Hematopoietic multipotent progenitor cell treated with erythropoietin and hydrocortisone succinate and interleukin-3 and kit ligand, for 8 days (in vitro differentiated cells): Measurements from ENCODE around the gene STAT2.
"Not testable (repeated sequence)": the region's sequence is repeated elsewhere in the genome, so short reads cannot be mapped to it uniquely, and the experiment has no call there.

Experiments used
- DNase-seq: peaks from one replicate; pipeline ENCODE4 v3.0.0-alpha.2; 2015

STAT2 gene

GRCh38 chr12:56359851-56360767 lies at the start of gene STAT2:
Gene STAT2 (minus strand): TSS chr12:56360107. CDS start chr12:56356571, 3,536 bp downstream.
- peak; percentile 100 for DNase-seq

- DNase-seq: no peak
Measured at GRCh38 chr12:56408799-56409417, 49.0 kb upstream of the STAT2 start.

GRCh38 chr12:56404227-56404626 lies 44.3 kb upstream of the STAT2 start:
- DNase-seq: not testable (repeated sequence)

GRCh38 chr12:56401612-56402011 lies 41.7 kb upstream of the STAT2 start:
- not testable (repeated sequence) for DNase-seq

- DNase-seq: not testable (repeated sequence)
Measured at GRCh38 chr12:56401125-56401524, 41.2 kb upstream of the STAT2 start.

GRCh38 chr12:56399466-56399865 lies 39.6 kb upstream of the STAT2 start:
- DNase-seq: not testable (repeated sequence)

GRCh38 chr12:56398324-56398723 lies 38.4 kb upstream of the STAT2 start:
- no peak for DNase-seq

- no peak for DNase-seq
Measured at GRCh38 chr12:56392331-56392730, 32.4 kb upstream of the STAT2 start.

- DNase-seq: no peak
Measured at GRCh38 chr12:56391721-56392120, 31.8 kb upstream of the STAT2 start.

- no peak for DNase-seq
Measured at GRCh38 chr12:56389412-56389811, 29.5 kb upstream of the STAT2 start.

GRCh38 chr12:56387152-56387736 lies 27.3 kb upstream of the STAT2 start:
- no peak for DNase-seq

GRCh38 chr12:56385873-56386272 lies 26.0 kb upstream of the STAT2 start:
- DNase-seq: peak; percentile 10

GRCh38 chr12:56382611-56383010 lies 22.7 kb upstream of the STAT2 start:
- no peak for DNase-seq

- no peak for DNase-seq
Measured at GRCh38 chr12:56377989-56378316, 18.0 kb upstream of the STAT2 start.

- DNase-seq: peak; percentile 74
Measured at GRCh38 chr12:56377310-56377988, 17.5 kb upstream of the STAT2 start.

- no peak for DNase-seq
Measured at GRCh38 chr12:56375598-56376434, 15.9 kb upstream of the STAT2 start.

- DNase-seq: no peak
Measured at GRCh38 chr12:56374726-56375597, 15.1 kb upstream of the STAT2 start.

- DNase-seq: no peak
Measured at GRCh38 chr12:56373515-56373914, 13.6 kb upstream of the STAT2 start.

GRCh38 chr12:56366948-56367347 lies 7.0 kb upstream of the STAT2 start:
- no peak for DNase-seq

GRCh38 chr12:56362130-56363059 lies 2.5 kb upstream of the STAT2 start, which contains the start of gene APOF:
Gene APOF (minus strand): TSS chr12:56362857. CDS start chr12:56362745, 112 bp downstream.
- DNase-seq: no peak
